GM06990 (cell line): ENCODE data around the gene NLK.

ENCODE experiments used
- DNase-seq: peaks from one replicate; pipeline ENCODE4 v3.0.0-alpha.2; 2011; ENCODE audit not compliant: insufficient read length; ENCODE audit errors: extremely low read depth
- H3K27me3 ChIP-seq: replicated peaks from 2 replicates; pipeline ENCODE4 v1.6.0; 2011; ENCODE audit warnings: low read length; ENCODE audit not compliant: control insufficient read depth, insufficient read depth
- H3K36me3 ChIP-seq: 2 replicates; pipeline ENCODE4 v1.5.1; 2011; ENCODE audit warnings: low read length; ENCODE audit not compliant: control insufficient read depth, insufficient read depth
- H3K4me3 ChIP-seq: replicated peaks from 2 replicates; pipeline ENCODE4 v1.5.1; 2011; ENCODE audit warnings: low read depth, mild to moderate bottlenecking, control low read depth, low read length
- TF ChIP-seq, protein P1 (sequence below): IDR thresholded peaks from 2 replicates; pipeline ENCODE4 v1.5.1; 2011; ENCODE audit warnings: low read length, control low read depth, mild to moderate bottlenecking, inconsistent platforms; ENCODE audit not compliant: insufficient read depth, poor library complexity, severe bottlenecking

NLK gene

DNA sequence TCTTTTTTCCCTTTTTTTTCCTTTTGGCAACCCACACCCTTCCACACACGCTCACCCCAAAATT lies at the start of gene NLK:
Gene NLK (plus strand): TSS at position 21 of the 64 bp plus-strand sequence. CDS start 197 bp downstream, outside the sequence.
- DNase-seq, result no peak
- TF ChIP-seq, protein P1, sequence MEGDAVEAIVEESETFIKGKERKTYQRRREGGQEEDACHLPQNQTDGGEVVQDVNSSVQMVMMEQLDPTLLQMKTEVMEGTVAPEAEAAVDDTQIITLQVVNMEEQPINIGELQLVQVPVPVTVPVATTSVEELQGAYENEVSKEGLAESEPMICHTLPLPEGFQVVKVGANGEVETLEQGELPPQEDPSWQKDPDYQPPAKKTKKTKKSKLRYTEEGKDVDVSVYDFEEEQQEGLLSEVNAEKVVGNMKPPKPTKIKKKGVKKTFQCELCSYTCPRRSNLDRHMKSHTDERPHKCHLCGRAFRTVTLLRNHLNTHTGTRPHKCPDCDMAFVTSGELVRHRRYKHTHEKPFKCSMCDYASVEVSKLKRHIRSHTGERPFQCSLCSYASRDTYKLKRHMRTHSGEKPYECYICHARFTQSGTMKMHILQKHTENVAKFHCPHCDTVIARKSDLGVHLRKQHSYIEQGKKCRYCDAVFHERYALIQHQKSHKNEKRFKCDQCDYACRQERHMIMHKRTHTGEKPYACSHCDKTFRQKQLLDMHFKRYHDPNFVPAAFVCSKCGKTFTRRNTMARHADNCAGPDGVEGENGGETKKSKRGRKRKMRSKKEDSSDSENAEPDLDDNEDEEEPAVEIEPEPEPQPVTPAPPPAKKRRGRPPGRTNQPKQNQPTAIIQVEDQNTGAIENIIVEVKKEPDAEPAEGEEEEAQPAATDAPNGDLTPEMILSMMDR, result no peak

DNA sequence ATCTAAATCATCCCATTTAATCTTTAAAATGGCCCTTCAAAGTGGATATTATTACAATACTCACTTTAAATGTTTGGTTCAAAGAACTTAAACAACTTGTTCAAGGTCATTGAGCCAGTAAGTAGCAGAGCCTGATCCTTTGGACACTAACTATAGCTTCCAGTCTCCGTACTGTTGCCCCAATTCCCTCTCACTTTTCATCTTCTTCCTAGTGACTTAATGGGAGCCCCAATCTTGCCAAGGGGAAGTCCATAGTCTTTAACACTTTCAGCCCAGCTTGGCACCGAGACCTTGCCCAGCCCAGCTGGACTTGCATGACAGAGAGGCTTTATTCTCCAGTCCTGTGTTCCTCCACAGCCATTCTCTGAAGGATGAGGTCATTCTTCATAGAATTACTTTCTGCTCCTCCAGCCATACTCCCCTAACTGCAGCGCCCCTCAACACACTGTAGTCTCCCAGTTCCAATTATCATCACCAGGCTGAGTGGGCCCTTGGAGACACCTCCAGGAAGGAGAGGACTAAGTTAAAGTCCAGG lies 49.2 kb upstream of the NLK start:
- Histone ChIP-seq H3K4me3 (no peak overlapping the region), H3K36me3 (no peaks in the 10 kb centered on the region), H3K27me3 (no peaks in the 10 kb centered on the region; the same call in 1 of the 2 replicates)
- no peak for DNase-seq
- TF ChIP-seq, protein P1, result no peak

More for the DNA sequence above, at the start of gene NLK:
- Histone ChIP-seq H3K27me3 (no peaks in the 10 kb centered on the region), H3K36me3 (no peaks in the 10 kb centered on the region), H3K4me3 (peak within 1 kb of the TSS; percentile 86)

- Histone ChIP-seq H3K27me3 (no peaks in the 10 kb centered on the region; the same call in 1 of the 2 replicates), H3K36me3 (no peaks in the 10 kb centered on the region), H3K4me3 (no peak overlapping the region)
- TF ChIP-seq, protein P1, result no peak
- no peak for DNase-seq
Observed at GRCh38 chr17:27993723-27994310, 48.7 kb upstream of the NLK start.

GRCh38 chr17:27994586-27994985 lies 47.9 kb upstream of the NLK start:
- Histone ChIP-seq H3K36me3 (no peaks in the 10 kb centered on the region), H3K27me3 (no peaks in the 10 kb centered on the region; the same call in 1 of the 2 replicates), H3K4me3 (no peak overlapping the region)
- TF ChIP-seq, protein P1, result no peak
- no peak for DNase-seq

GRCh38 chr17:27995554-27995953 lies 46.9 kb upstream of the NLK start:
- TF ChIP-seq, protein P1, result no peak
- no peak for DNase-seq
- H3K27me3 ChIP-seq, result no peaks in the 10 kb centered on the region; the same call in 1 of the 2 replicates
- no peak overlapping the region for H3K4me3 ChIP-seq
- no peaks in the 10 kb centered on the region for H3K36me3 ChIP-seq
